K562 (cell line): ENCODE data around the gene CMIP. TPM values are rescaled to one million over a fixed set of nuclear protein-coding genes. Genes with fewer than 3 reads are reported as not detected.
A peak's percentile ranks its signal among the peaks of the same experiment; 100 is the strongest.

Experiments used
- CTBP1 ChIP-seq: fragments of 450-650 bp; IDR thresholded peaks from 2 replicates; pipeline ENCODE4 v1.6.1; 2016; ENCODE audit warnings: borderline replicate concordance
- DPF2 ChIP-seq: fragments of 450-650 bp; IDR thresholded peaks from 2 replicates; pipeline ENCODE4 v1.6.1; 2016
- MAFK ChIP-seq: IDR thresholded peaks from 2 replicates; pipeline ENCODE4 v1.6.1; 2011; ENCODE audit warnings: low read length, improper control_type of control experiment
- MCM5 ChIP-seq: fragments of 450-650 bp; IDR thresholded peaks from 2 replicates; pipeline ENCODE4 v1.6.1; 2016; ENCODE audit warnings: low read depth
- MTA1 ChIP-seq: fragments of 450-650 bp; IDR thresholded peaks from 2 replicates; pipeline ENCODE4 v1.6.1; 2017; ENCODE audit warnings: borderline replicate concordance
- POLR3A ChIP-seq: IDR thresholded peaks from 2 replicates; pipeline ENCODE4 v1.6.1; 2011; ENCODE audit warnings: borderline replicate concordance, mild to moderate bottlenecking, moderate library complexity; ENCODE audit not compliant: insufficient read length, insufficient read depth; ENCODE audit errors: extremely low read depth
- SETDB1 ChIP-seq: IDR thresholded peaks from one replicate; pipeline ENCODE4 v1.6.1; 2012; ENCODE audit warnings: low read length, control low read depth, inconsistent platforms
- SP2 ChIP-seq: IDR thresholded peaks from 2 replicates; pipeline ENCODE4 v1.6.1; 2011; ENCODE audit warnings: mild to moderate bottlenecking, low read depth, low read length, moderate library complexity; ENCODE audit not compliant: poor library complexity, severe bottlenecking; ENCODE audit errors: extremely low read depth
- ZNF449 ChIP-seq: fragments of 250-450 bp; sonication (Bioruptor Pico); IDR thresholded peaks from 2 replicates; pipeline ENCODE4 v1.8.0; 2022; ENCODE audit warnings: moderate library complexity, mild to moderate bottlenecking, inconsistent platforms
- polyA plus RNA-seq, 8 experiments: library from polyadenylated mRNA; depleted of rRNA in 4 of 8; stranded (reverse) in 5 of 8; unstranded in 3 of 8; fragments of >200 nt; fragmentation: Nextera tagmentation in 2 of 8; fragmentation: Illumina TruSeq in 1 of 8; extraction: Ambion mirVana in 2 of 8; extraction: Trizol in 1 of 8; gene quantifications; 2 replicates each; pipeline versions ENCODE4 v1.2.1 to v1.2.3, GENCODE V29; 2011 to 2014; ENCODE audit warnings: inconsistent platforms in 1 of 8, missing spikeins in 1 of 8
- total RNA-seq, 7 experiments: library from RNA; depleted of rRNA in 6 of 7; stranded (reverse); fragments of >200 nt in 6 of 7; fragmentation: Illumina TruSeq in 2 of 7; extraction: Trizol in 2 of 7; gene quantifications; 2 replicates each; pipeline versions ENCODE4 v1.2.1 to v1.2.3, GENCODE V29; 2011 to 2021; ENCODE audit warnings: low replicate concordance in 1 of 7
- TF ChIP-seq, protein P1 (sequence below): fragments of 250-450 bp; sonication (Bioruptor Pico); IDR thresholded peaks from 2 replicates; pipeline ENCODE4 v1.4.0; 2020; ENCODE audit warnings: mild to moderate bottlenecking, moderate library complexity
- TF ChIP-seq, protein P2 (sequence below): fragments of 450-650 bp; formaldehyde crosslinking; IDR thresholded peaks from 2 replicates; pipeline ENCODE4 v1.4.0; 2020; ENCODE audit warnings: mild to moderate bottlenecking, moderate library complexity
- TF ChIP-seq, protein P3 (sequence below): fragments of 450-650 bp; IDR thresholded peaks from 2 replicates; pipeline ENCODE4 v1.6.1; 2016; ENCODE audit warnings: low read depth

CMIP gene
- total and polyA plus RNA-seq, 9 of the 15 experiments (the other 6 are each of a cell fraction or from before 2014, with no cell fraction given), result 0.94 to 82.5 (median 10.3) TPM

DNA sequence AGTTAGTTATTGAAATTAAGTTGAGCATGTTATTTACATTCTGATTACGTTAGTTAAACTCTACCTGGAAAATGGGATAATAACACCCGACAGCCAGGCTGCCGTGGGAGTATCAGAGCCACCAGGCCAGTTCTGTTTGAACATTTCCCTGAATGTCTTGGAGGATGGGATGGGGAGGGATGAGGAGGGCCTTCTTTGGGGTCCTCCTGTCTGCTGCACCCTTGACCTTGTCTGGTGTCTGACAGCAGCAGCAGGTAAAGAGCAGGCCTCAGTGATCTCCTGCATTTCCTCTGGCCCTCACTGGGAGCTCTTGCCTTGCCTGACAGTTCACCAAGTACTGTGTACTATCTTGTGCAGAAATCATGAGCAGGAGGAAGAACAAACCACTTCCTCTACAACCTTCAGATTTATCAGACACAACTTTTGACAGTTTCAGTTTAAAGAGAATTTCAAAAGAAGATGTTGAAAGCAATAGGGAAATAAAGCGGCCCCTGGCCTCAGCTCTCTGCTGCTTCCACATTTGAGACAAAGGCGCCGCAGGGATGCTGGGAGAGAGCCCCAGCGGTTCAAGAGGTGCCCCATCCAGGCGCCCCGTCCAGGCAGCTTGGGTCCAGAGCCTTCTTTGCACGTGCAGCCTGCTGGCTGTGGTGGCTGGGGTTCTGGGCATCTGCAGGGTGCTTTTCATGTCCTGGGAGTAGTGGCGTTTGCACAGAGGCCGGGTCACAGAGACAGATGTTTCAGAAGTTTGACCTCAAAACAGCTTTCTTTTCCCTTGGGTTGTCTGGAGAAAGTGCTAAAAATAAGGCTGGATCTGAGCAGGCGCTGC, 25.3 kb downstream of the CMIP start (continued):
- TF ChIP-seq, protein P1, sequence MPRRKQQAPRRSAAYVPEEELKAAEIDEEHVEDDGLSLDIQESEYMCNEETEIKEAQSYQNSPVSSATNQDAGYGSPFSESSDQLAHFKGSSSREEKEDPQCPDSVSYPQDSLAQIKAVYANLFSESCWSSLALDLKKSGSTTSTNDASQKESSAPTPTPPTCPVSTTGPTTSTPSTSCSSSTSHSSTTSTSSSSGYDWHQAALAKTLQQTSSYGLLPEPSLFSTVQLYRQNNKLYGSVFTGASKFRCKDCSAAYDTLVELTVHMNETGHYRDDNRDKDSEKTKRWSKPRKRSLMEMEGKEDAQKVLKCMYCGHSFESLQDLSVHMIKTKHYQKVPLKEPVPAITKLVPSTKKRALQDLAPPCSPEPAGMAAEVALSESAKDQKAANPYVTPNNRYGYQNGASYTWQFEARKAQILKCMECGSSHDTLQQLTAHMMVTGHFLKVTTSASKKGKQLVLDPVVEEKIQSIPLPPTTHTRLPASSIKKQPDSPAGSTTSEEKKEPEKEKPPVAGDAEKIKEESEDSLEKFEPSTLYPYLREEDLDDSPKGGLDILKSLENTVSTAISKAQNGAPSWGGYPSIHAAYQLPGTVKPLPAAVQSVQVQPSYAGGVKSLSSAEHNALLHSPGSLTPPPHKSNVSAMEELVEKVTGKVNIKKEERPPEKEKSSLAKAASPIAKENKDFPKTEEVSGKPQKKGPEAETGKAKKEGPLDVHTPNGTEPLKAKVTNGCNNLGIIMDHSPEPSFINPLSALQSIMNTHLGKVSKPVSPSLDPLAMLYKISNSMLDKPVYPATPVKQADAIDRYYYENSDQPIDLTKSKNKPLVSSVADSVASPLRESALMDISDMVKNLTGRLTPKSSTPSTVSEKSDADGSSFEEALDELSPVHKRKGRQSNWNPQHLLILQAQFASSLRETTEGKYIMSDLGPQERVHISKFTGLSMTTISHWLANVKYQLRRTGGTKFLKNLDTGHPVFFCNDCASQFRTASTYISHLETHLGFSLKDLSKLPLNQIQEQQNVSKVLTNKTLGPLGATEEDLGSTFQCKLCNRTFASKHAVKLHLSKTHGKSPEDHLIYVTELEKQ (CRISPR knock-in tag), result no peak
- TF ChIP-seq MCM5 (no peak), POLR3A (no peak), SETDB1 (no peak), ZNF449 (no peak), MTA1 (peak; percentile 67; the same call in 1 of the 2 replicates), CTBP1 (peak; percentile 77), SP2 (no peak), DPF2 (peak; percentile 25), MAFK (no peak)
- TF ChIP-seq, protein P2, sequence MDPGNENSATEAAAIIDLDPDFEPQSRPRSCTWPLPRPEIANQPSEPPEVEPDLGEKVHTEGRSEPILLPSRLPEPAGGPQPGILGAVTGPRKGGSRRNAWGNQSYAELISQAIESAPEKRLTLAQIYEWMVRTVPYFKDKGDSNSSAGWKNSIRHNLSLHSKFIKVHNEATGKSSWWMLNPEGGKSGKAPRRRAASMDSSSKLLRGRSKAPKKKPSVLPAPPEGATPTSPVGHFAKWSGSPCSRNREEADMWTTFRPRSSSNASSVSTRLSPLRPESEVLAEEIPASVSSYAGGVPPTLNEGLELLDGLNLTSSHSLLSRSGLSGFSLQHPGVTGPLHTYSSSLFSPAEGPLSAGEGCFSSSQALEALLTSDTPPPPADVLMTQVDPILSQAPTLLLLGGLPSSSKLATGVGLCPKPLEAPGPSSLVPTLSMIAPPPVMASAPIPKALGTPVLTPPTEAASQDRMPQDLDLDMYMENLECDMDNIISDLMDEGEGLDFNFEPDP (CRISPR knock-in tag), result no peak
- TF ChIP-seq, protein P3, sequence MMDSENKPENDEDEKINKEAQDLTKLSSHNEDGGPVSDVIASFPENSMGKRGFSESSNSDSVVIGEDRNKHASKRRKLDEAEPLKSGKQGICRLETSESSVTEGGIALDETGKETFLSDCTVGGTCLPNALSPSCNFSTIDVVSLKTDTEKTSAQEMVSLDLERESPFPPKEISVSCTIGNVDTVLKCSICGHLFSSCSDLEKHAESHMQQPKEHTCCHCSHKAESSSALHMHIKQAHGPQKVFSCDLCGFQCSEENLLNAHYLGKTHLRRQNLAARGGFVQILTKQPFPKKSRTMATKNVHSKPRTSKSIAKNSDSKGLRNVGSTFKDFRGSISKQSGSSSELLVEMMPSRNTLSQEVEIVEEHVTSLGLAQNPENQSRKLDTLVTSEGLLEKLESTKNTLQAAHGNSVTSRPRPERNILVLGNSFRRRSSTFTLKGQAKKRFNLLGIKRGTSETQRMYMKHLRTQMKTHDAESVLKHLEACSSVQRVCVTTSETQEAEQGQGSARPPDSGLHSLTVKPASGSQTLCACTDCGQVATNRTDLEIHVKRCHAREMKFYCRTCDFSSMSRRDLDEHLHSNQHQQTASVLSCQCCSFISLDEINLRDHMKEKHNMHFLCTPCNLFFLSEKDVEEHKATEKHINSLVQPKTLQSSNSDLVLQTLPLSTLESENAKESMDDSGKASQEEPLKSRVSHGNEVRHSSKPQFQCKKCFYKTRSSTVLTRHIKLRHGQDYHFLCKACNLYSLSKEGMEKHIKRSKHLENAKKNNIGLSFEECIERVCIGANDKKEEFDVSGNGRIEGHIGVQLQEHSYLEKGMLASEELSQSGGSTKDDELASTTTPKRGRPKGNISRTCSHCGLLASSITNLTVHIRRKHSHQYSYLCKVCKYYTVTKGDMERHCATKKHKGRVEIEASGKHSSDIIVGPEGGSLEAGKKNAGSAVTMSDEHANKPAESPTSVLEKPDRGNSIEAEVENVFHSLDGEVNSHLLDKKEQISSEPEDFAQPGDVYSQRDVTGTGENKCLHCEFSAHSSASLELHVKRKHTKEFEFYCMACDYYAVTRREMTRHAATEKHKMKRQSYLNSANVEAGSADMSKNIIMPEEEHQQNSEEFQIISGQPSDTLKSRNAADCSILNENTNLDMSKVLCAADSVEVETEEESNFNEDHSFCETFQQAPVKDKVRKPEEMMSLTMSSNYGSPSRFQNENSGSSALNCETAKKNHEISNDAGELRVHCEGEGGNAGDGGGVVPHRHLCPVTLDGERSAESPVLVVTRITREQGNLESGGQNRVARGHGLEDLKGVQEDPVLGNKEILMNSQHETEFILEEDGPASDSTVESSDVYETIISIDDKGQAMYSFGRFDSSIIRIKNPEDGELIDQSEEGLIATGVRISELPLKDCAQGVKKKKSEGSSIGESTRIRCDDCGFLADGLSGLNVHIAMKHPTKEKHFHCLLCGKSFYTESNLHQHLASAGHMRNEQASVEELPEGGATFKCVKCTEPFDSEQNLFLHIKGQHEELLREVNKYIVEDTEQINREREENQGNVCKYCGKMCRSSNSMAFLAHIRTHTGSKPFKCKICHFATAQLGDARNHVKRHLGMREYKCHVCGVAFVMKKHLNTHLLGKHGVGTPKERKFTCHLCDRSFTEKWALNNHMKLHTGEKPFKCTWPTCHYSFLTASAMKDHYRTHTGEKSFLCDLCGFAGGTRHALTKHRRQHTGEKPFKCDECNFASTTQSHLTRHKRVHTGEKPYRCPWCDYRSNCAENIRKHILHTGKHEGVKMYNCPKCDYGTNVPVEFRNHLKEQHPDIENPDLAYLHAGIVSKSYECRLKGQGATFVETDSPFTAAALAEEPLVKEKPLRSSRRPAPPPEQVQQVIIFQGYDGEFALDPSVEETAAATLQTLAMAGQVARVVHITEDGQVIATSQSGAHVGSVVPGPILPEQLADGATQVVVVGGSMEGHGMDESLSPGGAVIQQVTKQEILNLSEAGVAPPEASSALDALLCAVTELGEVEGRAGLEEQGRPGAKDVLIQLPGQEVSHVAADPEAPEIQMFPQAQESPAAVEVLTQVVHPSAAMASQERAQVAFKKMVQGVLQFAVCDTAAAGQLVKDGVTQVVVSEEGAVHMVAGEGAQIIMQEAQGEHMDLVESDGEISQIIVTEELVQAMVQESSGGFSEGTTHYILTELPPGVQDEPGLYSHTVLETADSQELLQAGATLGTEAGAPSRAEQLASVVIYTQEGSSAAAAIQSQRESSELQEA, result no peak
